Measurements from ENCODE around the gene B9D1. TPM values are rescaled to one million over a fixed set of nuclear protein-coding genes. Genes with fewer than 3 reads are reported as not detected.

B9D1 gene
- total RNA-seq, 4 donors from 2014 or later: 6.5 to 16.4 (median 14.5) TPM

- no peaks in the 10 kb centered on the region for H3K27me3 ChIP-seq
- peak overlapping the region; percentile 63 to 70 (median 70) for H3K27ac ChIP-seq
- peaks cover 42 to 47% of the 10 kb centered on the region in 2 donors for H3K4me1 ChIP-seq
- peak in 1 of 2 donors; percentile 52 for DNase-seq
- no peak overlapping the region for H3K4me3 ChIP-seq
- ATAC-seq: peak; percentile 51 to 66
- H3K36me3 ChIP-seq: no peaks in the 10 kb centered on the region
- in situ Hi-C loops (cut with MboI; ENCODE audit: low sequenced_read_pairs in 4 of 4) (no loop called here), intact Hi-C loops (cut with DNase I; ENCODE audit: low total_unique reads) (no loop called here)
- TF ChIP-seq POLR2A (IDR thresholded peaks at IDR 0.05): no peak
- TF ChIP-seq, protein P1, sequence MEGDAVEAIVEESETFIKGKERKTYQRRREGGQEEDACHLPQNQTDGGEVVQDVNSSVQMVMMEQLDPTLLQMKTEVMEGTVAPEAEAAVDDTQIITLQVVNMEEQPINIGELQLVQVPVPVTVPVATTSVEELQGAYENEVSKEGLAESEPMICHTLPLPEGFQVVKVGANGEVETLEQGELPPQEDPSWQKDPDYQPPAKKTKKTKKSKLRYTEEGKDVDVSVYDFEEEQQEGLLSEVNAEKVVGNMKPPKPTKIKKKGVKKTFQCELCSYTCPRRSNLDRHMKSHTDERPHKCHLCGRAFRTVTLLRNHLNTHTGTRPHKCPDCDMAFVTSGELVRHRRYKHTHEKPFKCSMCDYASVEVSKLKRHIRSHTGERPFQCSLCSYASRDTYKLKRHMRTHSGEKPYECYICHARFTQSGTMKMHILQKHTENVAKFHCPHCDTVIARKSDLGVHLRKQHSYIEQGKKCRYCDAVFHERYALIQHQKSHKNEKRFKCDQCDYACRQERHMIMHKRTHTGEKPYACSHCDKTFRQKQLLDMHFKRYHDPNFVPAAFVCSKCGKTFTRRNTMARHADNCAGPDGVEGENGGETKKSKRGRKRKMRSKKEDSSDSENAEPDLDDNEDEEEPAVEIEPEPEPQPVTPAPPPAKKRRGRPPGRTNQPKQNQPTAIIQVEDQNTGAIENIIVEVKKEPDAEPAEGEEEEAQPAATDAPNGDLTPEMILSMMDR (IDR thresholded peaks at IDR 0.05 in 4 of 5, conservative IDR thresholded peaks at IDR 0.05 in 1 of 5): no peak
- no peaks in the 10 kb centered on the region for H3K9me3 ChIP-seq
Observed at GRCh38 chr17:19304209-19304608, 58.3 kb downstream of the B9D1 start.

GRCh38 chr17:19303367-19303776, 59.2 kb downstream of the B9D1 start:
- no peaks in the 10 kb centered on the region for H3K9me3 ChIP-seq
- in situ Hi-C loops (cut with MboI; ENCODE audit: low sequenced_read_pairs in 4 of 4): no loop called here
- H3K36me3 ChIP-seq: no peaks in the 10 kb centered on the region
- peak in 1 of 2 donors; percentile 22 for ATAC-seq
- no peaks in the 10 kb centered on the region for H3K27me3 ChIP-seq
- peaks cover 46 to 49% of the 10 kb centered on the region in 2 donors for H3K4me1 ChIP-seq
- no peak overlapping the region for H3K4me3 ChIP-seq
- intact Hi-C loops (cut with DNase I; ENCODE audit: low total_unique reads): no loop called here
- H3K27ac ChIP-seq: peak overlapping the region; percentile 63 to 70 (median 70)
- DNase-seq: no peak
- TF ChIP-seq, protein P1 (IDR thresholded peaks at IDR 0.05 in 4 of 5, conservative IDR thresholded peaks at IDR 0.05 in 1 of 5): no peak
- TF ChIP-seq POLR2A (IDR thresholded peaks at IDR 0.05): no peak

DNA sequence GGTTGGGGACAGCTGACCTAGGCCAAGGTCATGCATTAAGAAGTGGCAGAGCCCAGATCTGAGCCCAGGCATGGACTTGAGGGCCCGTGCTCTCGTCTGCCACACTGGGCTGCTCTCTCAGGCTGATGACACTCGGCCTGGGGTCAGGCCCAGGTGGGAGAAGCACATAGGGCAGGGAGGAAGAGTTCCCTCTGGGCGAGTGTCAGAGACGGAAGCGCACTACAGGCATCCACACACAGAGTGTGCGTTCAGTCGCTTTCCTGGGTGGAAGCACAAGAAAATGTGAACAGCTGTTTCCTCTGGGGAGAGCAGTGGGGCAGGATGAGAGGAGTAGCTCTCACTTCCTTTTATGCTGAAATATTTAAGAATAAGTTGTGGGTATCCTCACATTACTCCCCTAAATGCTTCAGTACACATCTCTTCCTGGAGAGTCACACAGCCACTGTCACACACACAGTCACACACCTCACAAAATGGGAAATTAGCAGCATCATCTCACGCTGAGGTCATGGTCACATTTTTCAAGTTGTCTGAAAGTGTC, 59.7 kb downstream of the B9D1 start:
- intact Hi-C loops (cut with DNase I; ENCODE audit: low total_unique reads): no loop called here
- ATAC-seq (no peak), DNase-seq (no peak)
- H3K27me3 ChIP-seq: no peaks in the 10 kb centered on the region
- peaks cover 51 to 53% of the 10 kb centered on the region in 2 donors for H3K4me1 ChIP-seq
- H3K36me3 ChIP-seq: no peaks in the 10 kb centered on the region
- in situ Hi-C loops (cut with MboI; ENCODE audit: low sequenced_read_pairs in 4 of 4): no loop called here
- TF ChIP-seq POLR2A (IDR thresholded peaks at IDR 0.05): no peak
- TF ChIP-seq, protein P1 (IDR thresholded peaks at IDR 0.05 in 4 of 5, conservative IDR thresholded peaks at IDR 0.05 in 1 of 5): no peak
- H3K27ac ChIP-seq: peak overlapping the region; percentile 63 to 70 (median 70)
- no peaks in the 10 kb centered on the region for H3K9me3 ChIP-seq
- no peak overlapping the region for H3K4me3 ChIP-seq

DNA sequence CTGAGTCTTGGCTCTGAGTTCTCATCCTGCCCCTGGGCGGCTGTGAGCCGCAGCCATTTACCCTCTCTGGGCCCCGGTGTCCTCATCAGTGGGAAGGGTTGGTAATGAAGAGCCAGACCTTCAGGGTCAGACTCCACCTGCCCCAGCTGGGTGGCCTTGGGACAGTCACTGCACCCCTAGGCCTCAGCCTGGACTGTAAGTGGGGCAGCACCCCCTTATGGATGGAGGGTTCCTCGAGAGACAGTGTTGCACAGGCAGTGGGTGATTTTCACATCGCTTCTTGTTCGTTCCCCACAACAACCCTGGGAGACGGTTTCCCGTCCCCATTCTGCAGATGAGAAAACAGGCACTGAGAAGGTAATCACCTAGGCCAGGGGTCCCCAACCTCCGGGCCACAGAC, 60.5 kb downstream of the B9D1 start:
- peaks cover 52 to 57% of the 10 kb centered on the region in 2 donors for H3K4me1 ChIP-seq
- H3K27me3 ChIP-seq: no peaks in the 10 kb centered on the region
- no peak for ATAC-seq
- H3K4me3 ChIP-seq: no peak overlapping the region
- TF ChIP-seq, protein P1 (IDR thresholded peaks at IDR 0.05 in 4 of 5, conservative IDR thresholded peaks at IDR 0.05 in 1 of 5): no peak
- no peak for TF ChIP-seq POLR2A (IDR thresholded peaks at IDR 0.05)
- H3K9me3 ChIP-seq: no peaks in the 10 kb centered on the region
- in situ Hi-C loops (cut with MboI; ENCODE audit: low sequenced_read_pairs in 4 of 4): no loop called here
- H3K27ac ChIP-seq: peak overlapping the region; percentile 63 to 70 (median 70)
- no peak for DNase-seq
- H3K36me3 ChIP-seq: no peaks in the 10 kb centered on the region
- intact Hi-C loops (cut with DNase I; ENCODE audit: low total_unique reads): no loop called here
